Panc1 (cell line): ENCODE data around the gene TACC2.

Experiments used
- POLR2AphosphoS5 ChIP-seq: IDR thresholded peaks from 2 replicates; pipeline ENCODE4 v1.6.1; 2012; ENCODE audit warnings: mild to moderate bottlenecking, low read depth, low read length, moderate library complexity
- TCF7L2 ChIP-seq: IDR thresholded peaks from 2 replicates; pipeline ENCODE4 v1.6.1; 2011; ENCODE audit warnings: mild to moderate bottlenecking, low read depth, low read length, inconsistent platforms
- TF ChIP-seq, protein P1 (sequence below): fragments of 450-650 bp; IDR thresholded peaks from 2 replicates; pipeline ENCODE4 v1.5.1; 2017; ENCODE audit warnings: mild to moderate bottlenecking

GRCh38 chr10:122158362-122158761 lies 169.4 kb downstream of the TACC2 start:
- TF ChIP-seq TCF7L2 (no peak), POLR2AphosphoS5 (no peak)
- TF ChIP-seq, protein P1, sequence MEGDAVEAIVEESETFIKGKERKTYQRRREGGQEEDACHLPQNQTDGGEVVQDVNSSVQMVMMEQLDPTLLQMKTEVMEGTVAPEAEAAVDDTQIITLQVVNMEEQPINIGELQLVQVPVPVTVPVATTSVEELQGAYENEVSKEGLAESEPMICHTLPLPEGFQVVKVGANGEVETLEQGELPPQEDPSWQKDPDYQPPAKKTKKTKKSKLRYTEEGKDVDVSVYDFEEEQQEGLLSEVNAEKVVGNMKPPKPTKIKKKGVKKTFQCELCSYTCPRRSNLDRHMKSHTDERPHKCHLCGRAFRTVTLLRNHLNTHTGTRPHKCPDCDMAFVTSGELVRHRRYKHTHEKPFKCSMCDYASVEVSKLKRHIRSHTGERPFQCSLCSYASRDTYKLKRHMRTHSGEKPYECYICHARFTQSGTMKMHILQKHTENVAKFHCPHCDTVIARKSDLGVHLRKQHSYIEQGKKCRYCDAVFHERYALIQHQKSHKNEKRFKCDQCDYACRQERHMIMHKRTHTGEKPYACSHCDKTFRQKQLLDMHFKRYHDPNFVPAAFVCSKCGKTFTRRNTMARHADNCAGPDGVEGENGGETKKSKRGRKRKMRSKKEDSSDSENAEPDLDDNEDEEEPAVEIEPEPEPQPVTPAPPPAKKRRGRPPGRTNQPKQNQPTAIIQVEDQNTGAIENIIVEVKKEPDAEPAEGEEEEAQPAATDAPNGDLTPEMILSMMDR, result no peak
